HG03457 (cell line): ENCODE measurements around the gene LATS2.
"Not testable (repeated sequence)": the region's sequence is repeated elsewhere in the genome, so short reads cannot be mapped to it uniquely, and the experiment has no call there.

ENCODE experiments used
- ATAC-seq: cut with Tn5 transposase; IDR thresholded peaks from one replicate; pipeline ENCODE4 v1.9.1; 2021; ENCODE audit warnings: moderate number of reproducible peaks; ENCODE audit not compliant: unreplicated experiment

LATS2 gene

GRCh38 chr13:21075379-21076249, 14.2 kb upstream of the LATS2 start:
- ATAC-seq, result no peak

GRCh38 chr13:21075011-21075378, 13.6 kb upstream of the LATS2 start:
- no peak for ATAC-seq

GRCh38 chr13:21074546-21074945, 13.2 kb upstream of the LATS2 start:
- ATAC-seq, result no peak

- ATAC-seq, result no peak
Observed at GRCh38 chr13:21071924-21072323, 10.5 kb upstream of the LATS2 start.

- ATAC-seq, result no peak
Observed at GRCh38 chr13:21071015-21071414, 9.6 kb upstream of the LATS2 start.

GRCh38 chr13:21069561-21070004, 8.2 kb upstream of the LATS2 start:
- no peak for ATAC-seq

- no peak for ATAC-seq
Observed at GRCh38 chr13:21067848-21068247, 6.5 kb upstream of the LATS2 start.

- no peak for ATAC-seq
Observed at GRCh38 chr13:21066946-21067345, 5.6 kb upstream of the LATS2 start.

- no peak for ATAC-seq
Observed at GRCh38 chr13:21065686-21066085, 4.3 kb upstream of the LATS2 start.

GRCh38 chr13:21063031-21063430, 1.6 kb upstream of the LATS2 start:
- no peak for ATAC-seq

GRCh38 chr13:21060338-21061028, 903 bp downstream of the LATS2 start:
- ATAC-seq, result no peak

- no peak for ATAC-seq
Observed at GRCh38 chr13:21059641-21060337, 1.6 kb downstream of the LATS2 start.

- ATAC-seq, result no peak
Observed at GRCh38 chr13:21058361-21058760, 3.0 kb downstream of the LATS2 start.

GRCh38 chr13:21055511-21056045, 5.8 kb downstream of the LATS2 start:
- ATAC-seq, result no peak

- no peak for ATAC-seq
Observed at GRCh38 chr13:21055016-21055415, 6.4 kb downstream of the LATS2 start.

- ATAC-seq, result no peak
Observed at GRCh38 chr13:21054313-21054712, 7.1 kb downstream of the LATS2 start.

- no peak for ATAC-seq
Observed at GRCh38 chr13:21053231-21053630, 8.2 kb downstream of the LATS2 start.

GRCh38 chr13:21051675-21052074, 9.7 kb downstream of the LATS2 start:
- ATAC-seq, result no peak

- ATAC-seq, result no peak
Observed at GRCh38 chr13:21050288-21051197, 10.8 kb downstream of the LATS2 start.

- not testable (repeated sequence) for ATAC-seq
Observed at GRCh38 chr13:21049731-21050130, 11.7 kb downstream of the LATS2 start.
